Stimulated activated memory B cell treated with anti-CD40 and anti-IgM and Interleukin-4, amounts not matched to agents 10 μg/mL and 1 μg/mL and 100 μg/mL, for 72 hours (primary cell): ENCODE data around the gene HIKESHI.

Experiments used
- ATAC-seq: fragments of 150-1000 bp; cut with Tn5 transposase; 2 replicates; pipeline ENCODE4 v1.10.0; 2021
- H3K27ac Mint-ChIP-seq: one replicate; pipeline ENCODE4 v1.8.0; 2022; ENCODE audit warnings: mild to moderate bottlenecking, mixed read lengths
- H3K27me3 Mint-ChIP-seq: one replicate; pipeline ENCODE4 v1.8.0; 2022; ENCODE audit warnings: mixed read lengths
- H3K36me3 Mint-ChIP-seq: one replicate; pipeline ENCODE4 v1.8.0; 2022; ENCODE audit warnings: mixed read lengths
- H3K4me1 Mint-ChIP-seq: one replicate; pipeline ENCODE4 v1.8.0; 2022; ENCODE audit warnings: mixed read lengths
- H3K4me3 Mint-ChIP-seq: one replicate; pipeline ENCODE4 v1.8.0; 2022; ENCODE audit warnings: mild to moderate bottlenecking, moderate library complexity, mixed read lengths
- H3K9me3 Mint-ChIP-seq: one replicate; pipeline ENCODE4 v1.8.0; 2022; ENCODE audit warnings: mixed read lengths

Gene HIKESHI

DNA sequence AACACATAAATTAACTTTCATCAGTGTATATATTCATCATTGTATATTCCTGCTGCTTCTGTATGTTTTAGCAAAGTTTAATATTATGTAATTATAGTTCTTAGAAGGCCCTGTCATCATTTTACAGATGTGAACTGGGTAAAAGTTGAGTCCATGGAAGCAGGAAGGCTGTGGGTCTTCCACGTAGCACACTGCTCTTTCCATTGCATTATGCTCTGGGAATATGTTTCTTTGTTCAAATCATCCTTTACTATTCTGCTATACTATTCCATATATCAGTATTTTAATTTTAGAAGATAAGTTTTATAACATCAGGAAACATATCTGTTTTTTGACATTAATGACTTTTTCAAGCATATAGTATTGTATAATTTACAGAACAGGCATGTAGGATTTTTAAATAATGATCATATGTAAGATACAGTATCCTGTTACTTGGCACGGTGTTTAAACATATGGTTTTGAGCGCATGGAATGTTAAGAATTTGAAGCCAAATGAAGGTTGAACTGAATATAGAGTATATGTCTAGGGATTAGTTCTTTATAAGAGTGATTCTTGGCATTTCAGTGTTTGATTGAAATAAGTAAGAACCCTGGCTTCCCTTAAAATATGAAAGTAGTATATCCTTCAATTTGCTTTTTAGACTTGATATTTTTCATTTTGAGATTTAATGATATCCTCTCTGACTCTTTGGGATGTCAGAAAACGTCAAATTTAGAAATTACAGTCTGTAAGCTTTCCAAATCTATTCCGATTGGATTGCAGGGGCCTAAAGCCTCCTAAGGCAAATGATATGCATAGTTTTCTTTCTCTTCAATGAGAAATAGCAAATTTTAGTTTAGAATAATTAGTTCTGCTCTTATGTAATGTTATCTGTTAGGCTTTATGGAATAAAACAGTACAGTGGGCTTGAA lies 81.3 kb downstream of the HIKESHI start:
- ATAC-seq = no peak
- Mint-ChIP-seq H3K27ac (no peak overlapping the region), H3K36me3 (no peaks in the 10 kb centered on the region)

GRCh38 chr11:86386283-86386682 lies 84.2 kb downstream of the HIKESHI start:
- Mint-ChIP-seq H3K27ac (no peak overlapping the region), H3K4me1 (no peaks in the 10 kb centered on the region), H3K36me3 (no peaks in the 10 kb centered on the region), H3K9me3 (no peaks in the 10 kb centered on the region), H3K4me3 (no peak overlapping the region), H3K27me3 (no peaks in the 10 kb centered on the region)
- no peak for ATAC-seq

More for the DNA sequence above, 81.3 kb downstream of the HIKESHI start:
- H3K4me3 Mint-ChIP-seq = no peak overlapping the region
- H3K4me1 Mint-ChIP-seq = no peaks in the 10 kb centered on the region
- H3K27me3 Mint-ChIP-seq = no peaks in the 10 kb centered on the region
- H3K9me3 Mint-ChIP-seq = no peaks in the 10 kb centered on the region

- Mint-ChIP-seq H3K27ac (no peak overlapping the region), H3K36me3 (no peaks in the 10 kb centered on the region), H3K9me3 (no peaks in the 10 kb centered on the region), H3K27me3 (no peaks in the 10 kb centered on the region), H3K4me3 (no peak overlapping the region), H3K4me1 (no peaks in the 10 kb centered on the region)
- ATAC-seq = no peak
These were observed 84.7 kb downstream of the HIKESHI start for GRCh38 chr11:86386746-86387145.

GRCh38 chr11:86388198-86388597 lies 86.2 kb downstream of the HIKESHI start:
- no peak for ATAC-seq
- H3K27me3 Mint-ChIP-seq = no peaks in the 10 kb centered on the region

GRCh38 chr11:86390487-86390886 lies 88.4 kb downstream of the HIKESHI start:
- Mint-ChIP-seq H3K27me3 (no peaks in the 10 kb centered on the region), H3K9me3 (no peaks in the 10 kb centered on the region), H3K4me1 (no peaks in the 10 kb centered on the region), H3K4me3 (no peak overlapping the region), H3K36me3 (no peaks in the 10 kb centered on the region), H3K27ac (no peak overlapping the region)
- no peak for ATAC-seq

More at GRCh38 chr11:86388198-86388597, 86.2 kb downstream of the HIKESHI start:
- Mint-ChIP-seq H3K36me3 (no peaks in the 10 kb centered on the region), H3K27ac (no peak overlapping the region), H3K4me3 (no peak overlapping the region), H3K4me1 (no peaks in the 10 kb centered on the region), H3K9me3 (no peaks in the 10 kb centered on the region)

GRCh38 chr11:86395061-86395551 lies 93.1 kb downstream of the HIKESHI start:
- no peak overlapping the region for H3K4me3 Mint-ChIP-seq
- H3K27ac Mint-ChIP-seq = no peak overlapping the region
- H3K27me3 Mint-ChIP-seq = no peaks in the 10 kb centered on the region
- no peaks in the 10 kb centered on the region for H3K4me1 Mint-ChIP-seq
- H3K9me3 Mint-ChIP-seq = no peaks in the 10 kb centered on the region
- H3K36me3 Mint-ChIP-seq = no peaks in the 10 kb centered on the region
- no peak for ATAC-seq
